HL-60 (cell line): Measurements from ENCODE around the gene ASCC3.

Experiments
- CTCF ChIP-seq: IDR thresholded peaks from one replicate; pipeline ENCODE4 v1.5.1; 2011; ENCODE audit warnings: low read length, control low read depth, inconsistent platforms; ENCODE audit not compliant: insufficient read depth
- GABPA ChIP-seq: IDR thresholded peaks from 2 replicates; pipeline ENCODE4 v1.6.1; 2012; ENCODE audit warnings: low read depth
- POLR2AphosphoS5 ChIP-seq: IDR thresholded peaks from 2 replicates; pipeline ENCODE4 v1.6.1; 2012; ENCODE audit warnings: low read depth
- REST ChIP-seq: IDR thresholded peaks from 2 replicates; pipeline ENCODE4 v1.6.1; 2012; ENCODE audit warnings: low read depth; ENCODE audit not compliant: insufficient replicate concordance
- SPI1 ChIP-seq: IDR thresholded peaks from 2 replicates; pipeline ENCODE4 v1.6.1; 2012; ENCODE audit warnings: low read depth, mild to moderate bottlenecking, borderline replicate concordance

GRCh38 chr6:100470422-100471120 lies 410.6 kb downstream of the ASCC3 start:
- TF ChIP-seq POLR2AphosphoS5 (no peak), REST (no peak), CTCF (no peak), GABPA (no peak), SPI1 (no peak)
